ENCODE measurements around the gene OTULIN. TPM values are rescaled to one million over a fixed set of nuclear protein-coding genes. Genes with fewer than 3 reads are reported as not detected.

OTULIN gene
- total RNA-seq = 10 to 100 TPM; 59.4 to 60.2 TPM

GRCh38 chr5:14664270-14665100 lies at the start of gene OTULIN:
TSS of gene OTULIN (plus strand) at chr5:14664718. CDS start at chr5:14664826, 108 bp downstream.
- H3K9me3 Mint-ChIP-seq = peaks cover 0 to 4% of the 10 kb centered on the region in 2 donors
- peaks cover 37 to 59% of the 10 kb centered on the region in 2 donors for H3K36me3 Mint-ChIP-seq
- DNase-seq (ENCODE audit: low spot score in 2 of 2) = peak; percentile 86 to 96
- ATAC-seq = peak; percentile 89 to 90
- peak within 1 kb of the TSS; percentile 98 to 99 for H3K27ac Mint-ChIP-seq

DNA sequence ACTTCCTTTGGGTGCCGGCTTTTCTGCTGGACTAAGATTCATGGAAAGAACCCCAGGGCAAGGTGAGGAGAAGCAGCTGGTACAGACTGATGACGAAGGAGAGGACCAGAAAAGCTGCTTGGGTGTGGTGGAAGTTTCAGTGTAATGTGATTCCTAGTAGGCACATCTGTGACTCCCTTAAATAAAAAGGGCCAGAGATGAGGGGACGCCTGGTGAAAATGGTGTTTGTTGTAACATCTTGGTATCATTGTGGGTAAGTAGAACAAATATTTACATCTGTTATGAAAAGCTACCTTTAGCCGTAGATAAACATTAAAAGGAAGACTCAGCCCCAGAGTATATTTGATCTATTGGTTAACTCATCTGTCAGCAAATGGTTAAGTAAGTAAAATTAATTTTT lies 49.2 kb upstream of the OTULIN start:
- DNase-seq (ENCODE audit: low spot score in 2 of 2) (no peak), ATAC-seq (no peak)
- Mint-ChIP-seq H3K9me3 (peaks cover 0 to 6% of the 10 kb centered on the region in 2 donors), H3K36me3 (peaks cover 5 to 46% of the 10 kb centered on the region in 2 donors), H3K27ac (no peak overlapping the region)

- Mint-ChIP-seq H3K27ac (no peak overlapping the region), H3K9me3 (peaks cover 7 to 21% of the 10 kb centered on the region in 2 donors), H3K36me3 (peaks cover 15 to 43% of the 10 kb centered on the region in 2 donors)
- no peak for DNase-seq (ENCODE audit: low spot score in 2 of 2)
- no peak for ATAC-seq
Measured at GRCh38 chr5:14617441-14617840, 47.1 kb upstream of the OTULIN start.

GRCh38 chr5:14627270-14627669 lies 37.2 kb upstream of the OTULIN start:
- Mint-ChIP-seq H3K36me3 (no peaks in the 10 kb centered on the region), H3K27ac (no peak overlapping the region), H3K9me3 (peaks cover 0 to 5% of the 10 kb centered on the region in 2 donors)
- ATAC-seq (no peak), DNase-seq (ENCODE audit: low spot score in 2 of 2) (no peak)

GRCh38 chr5:14628346-14628745 lies 36.2 kb upstream of the OTULIN start:
- Mint-ChIP-seq H3K36me3 (no peaks in the 10 kb centered on the region), H3K9me3 (peaks cover 0 to 4% of the 10 kb centered on the region in 2 donors), H3K27ac (no peak overlapping the region)
- ATAC-seq = no peak
- peak in 1 of 2 donors; percentile 50 for DNase-seq (ENCODE audit: low spot score in 2 of 2)

DNA sequence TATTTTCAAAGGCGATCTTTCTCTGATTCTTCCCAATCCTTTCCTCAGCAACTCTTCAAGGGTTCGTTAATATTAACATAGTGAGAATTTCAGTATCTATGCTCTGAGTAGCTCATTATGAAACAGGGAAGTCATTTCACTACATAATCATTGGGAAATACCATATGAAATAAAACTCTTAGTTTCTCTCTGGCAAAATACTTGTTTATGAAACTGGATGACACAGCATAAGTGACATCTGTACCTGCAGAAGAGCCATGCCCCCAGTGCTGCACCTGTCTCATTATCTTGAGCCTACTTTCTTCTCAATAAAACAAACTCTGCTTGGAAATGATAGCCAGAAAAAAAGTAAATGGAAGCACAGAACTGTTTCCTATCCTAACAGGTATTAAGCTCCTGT lies 33.8 kb upstream of the OTULIN start:
- H3K36me3 Mint-ChIP-seq = no peaks in the 10 kb centered on the region
- no peak overlapping the region for H3K27ac Mint-ChIP-seq
- ATAC-seq = no peak
- H3K9me3 Mint-ChIP-seq = peaks cover 0 to 2% of the 10 kb centered on the region in 2 donors
- no peak for DNase-seq (ENCODE audit: low spot score in 2 of 2)

DNA sequence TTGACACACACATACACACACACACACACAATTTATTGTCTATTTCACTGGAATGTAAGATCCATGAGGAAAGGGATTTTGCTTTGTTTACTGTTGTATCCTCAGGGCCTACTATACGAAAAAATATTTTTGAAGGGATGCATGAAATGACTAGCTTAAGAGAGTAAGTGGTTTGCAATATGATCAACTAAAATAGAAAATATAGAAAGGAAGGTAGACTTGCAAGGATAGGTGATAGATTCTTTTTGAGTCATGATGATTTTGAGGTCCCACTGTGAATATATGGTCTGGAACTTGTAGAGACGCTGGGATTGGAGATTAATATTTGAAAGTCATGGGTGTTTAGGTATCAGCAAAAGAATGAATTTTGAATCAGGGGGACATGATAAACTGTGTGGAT lies 28.9 kb upstream of the OTULIN start:
- peak in 1 of 2 donors; percentile 77 for ATAC-seq
- DNase-seq (ENCODE audit: low spot score in 2 of 2) = no peak
- no peaks in the 10 kb centered on the region for H3K9me3 Mint-ChIP-seq
- H3K36me3 Mint-ChIP-seq = no peaks in the 10 kb centered on the region
- H3K27ac Mint-ChIP-seq = no peak overlapping the region

DNA sequence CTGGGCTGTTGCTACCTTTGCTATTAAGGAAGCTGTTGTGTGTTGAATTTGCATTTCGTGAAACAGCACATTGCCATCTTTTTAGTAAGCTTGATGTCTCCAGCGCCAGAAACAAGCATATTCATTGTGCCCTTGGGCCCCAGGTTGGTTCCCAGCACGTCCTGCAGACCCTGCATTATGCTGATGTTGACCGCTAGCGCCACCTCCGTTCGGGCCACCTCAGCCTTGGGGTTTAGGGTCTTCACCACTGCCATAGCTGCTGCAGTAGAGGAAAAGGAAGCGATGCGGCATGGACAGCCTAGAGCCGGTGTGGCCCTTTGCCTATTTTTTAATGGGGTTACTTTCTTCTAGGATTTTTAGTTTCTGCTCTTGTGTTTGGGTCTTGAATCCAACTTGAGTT lies 23.8 kb upstream of the OTULIN start:
- no peak overlapping the region for H3K27ac Mint-ChIP-seq
- H3K9me3 Mint-ChIP-seq = no peaks in the 10 kb centered on the region
- DNase-seq (ENCODE audit: low spot score in 2 of 2) (no peak), ATAC-seq (no peak)
- H3K36me3 Mint-ChIP-seq = no peaks in the 10 kb centered on the region

GRCh38 chr5:14644623-14645237 lies 19.8 kb upstream of the OTULIN start:
- no peaks in the 10 kb centered on the region for H3K36me3 Mint-ChIP-seq
- DNase-seq (ENCODE audit: low spot score in 2 of 2) (no peak), ATAC-seq (no peak)
- no peak overlapping the region for H3K27ac Mint-ChIP-seq
- H3K9me3 Mint-ChIP-seq = no peaks in the 10 kb centered on the region

- DNase-seq (ENCODE audit: low spot score in 2 of 2) (no peak), ATAC-seq (no peak)
- no peak overlapping the region for H3K27ac Mint-ChIP-seq
- H3K9me3 Mint-ChIP-seq = no peaks in the 10 kb centered on the region
- H3K36me3 Mint-ChIP-seq = no peaks in the 10 kb centered on the region
Measured at GRCh38 chr5:14650052-14650451, 14.5 kb upstream of the OTULIN start.

DNA sequence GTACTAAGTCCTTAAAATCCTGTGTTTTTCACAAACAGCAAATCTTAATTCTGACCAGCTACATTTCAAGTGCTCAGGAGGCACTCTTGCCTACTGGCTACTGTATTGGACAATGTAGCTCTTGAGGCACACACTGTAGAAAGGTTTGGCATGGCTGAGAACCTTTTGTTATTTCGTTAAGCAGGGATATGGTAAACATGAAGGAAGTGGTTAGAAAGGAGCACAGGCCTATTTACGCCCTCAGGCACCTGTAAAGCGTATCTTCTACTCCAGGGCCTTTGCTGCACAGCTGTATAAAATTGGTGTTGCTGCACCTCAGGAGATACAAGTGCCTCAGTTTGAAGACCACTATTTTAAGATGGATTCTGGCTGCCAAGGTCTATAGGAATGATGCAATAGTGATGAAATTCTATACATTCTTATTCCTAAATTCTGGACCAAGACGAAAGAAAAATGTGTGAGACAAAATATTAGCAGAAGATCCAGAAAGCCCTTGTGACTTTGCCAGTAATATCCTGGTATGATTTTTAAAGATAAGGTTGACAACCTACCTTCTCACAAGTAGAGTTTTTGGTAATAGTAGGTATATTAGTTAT lies 9.3 kb upstream of the OTULIN start:
- H3K27ac Mint-ChIP-seq = no peak overlapping the region
- DNase-seq (ENCODE audit: low spot score in 2 of 2) (no peak), ATAC-seq (no peak)
- peaks cover 0 to 7% of the 10 kb centered on the region in 2 donors for H3K36me3 Mint-ChIP-seq
- no peaks in the 10 kb centered on the region for H3K9me3 Mint-ChIP-seq

DNA sequence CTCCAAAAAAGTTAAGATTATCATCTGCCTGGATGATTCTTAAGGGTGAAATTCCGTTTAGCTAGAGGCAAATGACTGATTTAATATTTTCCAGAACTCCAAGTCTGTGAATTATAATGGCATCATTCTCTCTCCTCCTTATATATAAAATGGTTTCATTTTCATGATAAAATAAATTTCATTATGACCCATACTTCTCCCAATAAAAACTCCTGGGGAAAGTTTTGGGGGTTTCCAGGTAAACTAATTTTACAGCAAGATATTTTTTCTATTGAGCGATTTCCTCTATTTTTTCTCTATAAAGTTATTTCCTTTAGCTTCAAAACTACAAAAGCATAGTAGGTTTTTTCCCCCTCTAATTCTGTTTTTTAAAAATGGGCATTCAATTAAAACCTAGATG lies 7.6 kb upstream of the OTULIN start:
- Mint-ChIP-seq H3K9me3 (peaks cover 0 to 4% of the 10 kb centered on the region in 2 donors), H3K36me3 (peaks cover 0 to 17% of the 10 kb centered on the region in 2 donors), H3K27ac (no peak overlapping the region)
- ATAC-seq (no peak), DNase-seq (ENCODE audit: low spot score in 2 of 2) (no peak)

DNA sequence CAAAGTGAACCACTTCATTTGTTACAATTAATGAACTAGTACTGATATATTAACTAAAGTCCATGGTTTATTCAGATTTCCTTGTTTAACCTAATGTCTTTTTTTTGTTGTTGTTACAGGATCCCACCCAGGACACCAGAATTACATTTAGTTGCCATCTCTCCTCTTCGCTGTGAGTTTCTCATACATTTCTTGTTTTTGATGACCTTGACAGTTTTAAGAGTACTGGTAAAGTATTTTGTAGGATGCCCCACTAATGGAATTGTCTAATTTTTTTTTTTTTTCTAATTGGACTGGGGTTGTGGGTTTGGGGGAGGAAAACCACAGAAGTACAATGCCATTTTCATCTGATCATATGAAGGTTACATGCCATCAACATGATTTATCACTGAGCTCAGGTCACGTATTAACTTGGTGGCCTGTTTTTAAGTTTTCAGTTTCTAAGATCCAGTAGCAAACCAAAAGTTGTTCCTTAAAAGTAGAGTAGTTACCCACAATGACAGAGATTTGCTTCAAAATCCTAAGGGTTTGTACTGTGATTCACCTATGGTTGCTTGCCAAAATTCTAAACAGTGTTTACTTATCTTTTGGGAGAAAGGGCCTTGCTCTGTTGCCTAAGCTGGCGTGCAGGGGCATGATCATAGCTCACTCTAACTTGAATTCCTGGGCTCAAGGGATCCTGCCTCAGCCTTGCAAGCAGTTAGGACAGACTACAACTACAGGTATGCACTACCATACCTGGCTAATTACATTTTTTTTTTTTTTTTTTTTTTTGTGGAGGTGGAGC lies 4.5 kb upstream of the OTULIN start:
- peaks cover 13 to 43% of the 10 kb centered on the region in 2 donors for H3K36me3 Mint-ChIP-seq

DNA sequence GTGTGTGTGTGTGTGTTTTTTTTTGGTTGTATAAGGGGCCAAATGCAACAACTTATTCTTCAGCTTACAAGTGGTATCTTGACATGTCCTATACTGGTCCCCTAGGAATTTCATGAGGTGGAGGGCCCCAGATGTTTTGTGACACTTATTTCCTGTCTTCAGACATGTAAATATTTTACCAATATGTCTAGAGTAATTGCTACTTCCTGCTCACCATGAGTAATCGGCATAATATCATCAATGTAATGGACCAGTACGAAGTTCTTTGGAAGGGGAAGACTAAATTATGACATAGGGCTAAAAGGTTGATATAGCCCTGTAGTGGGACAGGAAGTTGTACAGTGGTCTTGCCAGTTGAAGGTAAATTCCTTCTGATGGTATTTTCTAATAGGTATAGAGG lies 3.7 kb upstream of the OTULIN start:
- no peak overlapping the region for H3K27ac Mint-ChIP-seq
- H3K36me3 Mint-ChIP-seq = peaks cover 19 to 47% of the 10 kb centered on the region in 2 donors
- ATAC-seq (no peak), DNase-seq (ENCODE audit: low spot score in 2 of 2) (no peak)
- peaks cover 0 to 4% of the 10 kb centered on the region in 2 donors for H3K9me3 Mint-ChIP-seq

More for the DNA sequence above, 4.5 kb upstream of the OTULIN start:
- DNase-seq (ENCODE audit: low spot score in 2 of 2) (no peak), ATAC-seq (no peak)
- no peak overlapping the region for H3K27ac Mint-ChIP-seq
- H3K9me3 Mint-ChIP-seq = peaks cover 0 to 4% of the 10 kb centered on the region in 2 donors

- DNase-seq (ENCODE audit: low spot score in 2 of 2) (no peak), ATAC-seq (no peak)
- Mint-ChIP-seq H3K27ac (peak overlapping the region in 1 of 2 donors; percentile 98), H3K9me3 (peaks cover 0 to 4% of the 10 kb centered on the region in 2 donors), H3K36me3 (peaks cover 29 to 52% of the 10 kb centered on the region in 2 donors)
Measured at GRCh38 chr5:14662721-14663260, 1.7 kb upstream of the OTULIN start.

- H3K27ac Mint-ChIP-seq = peak overlapping the region; percentile 98 to 99
- DNase-seq (ENCODE audit: low spot score in 2 of 2) (no peak), ATAC-seq (peak; percentile 5 to 41)
- H3K9me3 Mint-ChIP-seq = peaks cover 0 to 4% of the 10 kb centered on the region in 2 donors
- peaks cover 37 to 60% of the 10 kb centered on the region in 2 donors for H3K36me3 Mint-ChIP-seq
Measured at GRCh38 chr5:14663734-14664269, 716 bp upstream of the OTULIN start.

Data from activated naive CD4-positive, alpha-beta T cell treated with anti-CD3 and anti-CD28 coated beads, Interleukin-2, amount 50 U/mL, for 72 hours (primary cell).